ENCODE data around the gene MPP3.

DNA sequence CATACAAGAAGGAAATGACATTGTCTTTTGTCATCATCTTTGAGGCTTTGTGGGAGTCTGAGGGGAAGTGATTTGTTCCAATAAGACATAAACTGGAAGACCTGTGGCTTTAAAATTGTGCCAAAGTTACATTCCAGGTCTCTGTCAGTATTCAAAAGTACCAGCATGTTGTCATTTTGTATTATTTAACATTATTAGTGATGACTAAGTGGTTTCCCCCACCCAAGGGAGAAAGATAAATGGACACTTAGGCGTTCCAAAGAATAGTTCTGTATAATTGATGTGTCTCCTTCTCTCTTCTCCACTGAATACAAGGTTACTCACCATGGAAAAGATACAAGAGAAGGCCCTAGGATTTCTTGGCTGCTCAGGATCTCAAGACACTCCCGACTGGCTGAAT is 48.9 kb downstream of the MPP3 start:
- TF ChIP-seq, protein P1, sequence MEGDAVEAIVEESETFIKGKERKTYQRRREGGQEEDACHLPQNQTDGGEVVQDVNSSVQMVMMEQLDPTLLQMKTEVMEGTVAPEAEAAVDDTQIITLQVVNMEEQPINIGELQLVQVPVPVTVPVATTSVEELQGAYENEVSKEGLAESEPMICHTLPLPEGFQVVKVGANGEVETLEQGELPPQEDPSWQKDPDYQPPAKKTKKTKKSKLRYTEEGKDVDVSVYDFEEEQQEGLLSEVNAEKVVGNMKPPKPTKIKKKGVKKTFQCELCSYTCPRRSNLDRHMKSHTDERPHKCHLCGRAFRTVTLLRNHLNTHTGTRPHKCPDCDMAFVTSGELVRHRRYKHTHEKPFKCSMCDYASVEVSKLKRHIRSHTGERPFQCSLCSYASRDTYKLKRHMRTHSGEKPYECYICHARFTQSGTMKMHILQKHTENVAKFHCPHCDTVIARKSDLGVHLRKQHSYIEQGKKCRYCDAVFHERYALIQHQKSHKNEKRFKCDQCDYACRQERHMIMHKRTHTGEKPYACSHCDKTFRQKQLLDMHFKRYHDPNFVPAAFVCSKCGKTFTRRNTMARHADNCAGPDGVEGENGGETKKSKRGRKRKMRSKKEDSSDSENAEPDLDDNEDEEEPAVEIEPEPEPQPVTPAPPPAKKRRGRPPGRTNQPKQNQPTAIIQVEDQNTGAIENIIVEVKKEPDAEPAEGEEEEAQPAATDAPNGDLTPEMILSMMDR (IDR thresholded peaks at IDR 0.05) = no peak
- no peak for TF ChIP-seq POLR2A (IDR thresholded peaks at IDR 0.05)
- TF ChIP-seq EP300 (IDR thresholded peaks at IDR 0.05) = no peak

Measured in tibial nerve (tissue), 4 donors.